ENCODE measurements around the gene STON1.
"Not testable (repeated sequence)": the region's sequence is repeated elsewhere in the genome, so short reads cannot be mapped to it uniquely, and the experiment has no call there.

The STON1 gene

DNA sequence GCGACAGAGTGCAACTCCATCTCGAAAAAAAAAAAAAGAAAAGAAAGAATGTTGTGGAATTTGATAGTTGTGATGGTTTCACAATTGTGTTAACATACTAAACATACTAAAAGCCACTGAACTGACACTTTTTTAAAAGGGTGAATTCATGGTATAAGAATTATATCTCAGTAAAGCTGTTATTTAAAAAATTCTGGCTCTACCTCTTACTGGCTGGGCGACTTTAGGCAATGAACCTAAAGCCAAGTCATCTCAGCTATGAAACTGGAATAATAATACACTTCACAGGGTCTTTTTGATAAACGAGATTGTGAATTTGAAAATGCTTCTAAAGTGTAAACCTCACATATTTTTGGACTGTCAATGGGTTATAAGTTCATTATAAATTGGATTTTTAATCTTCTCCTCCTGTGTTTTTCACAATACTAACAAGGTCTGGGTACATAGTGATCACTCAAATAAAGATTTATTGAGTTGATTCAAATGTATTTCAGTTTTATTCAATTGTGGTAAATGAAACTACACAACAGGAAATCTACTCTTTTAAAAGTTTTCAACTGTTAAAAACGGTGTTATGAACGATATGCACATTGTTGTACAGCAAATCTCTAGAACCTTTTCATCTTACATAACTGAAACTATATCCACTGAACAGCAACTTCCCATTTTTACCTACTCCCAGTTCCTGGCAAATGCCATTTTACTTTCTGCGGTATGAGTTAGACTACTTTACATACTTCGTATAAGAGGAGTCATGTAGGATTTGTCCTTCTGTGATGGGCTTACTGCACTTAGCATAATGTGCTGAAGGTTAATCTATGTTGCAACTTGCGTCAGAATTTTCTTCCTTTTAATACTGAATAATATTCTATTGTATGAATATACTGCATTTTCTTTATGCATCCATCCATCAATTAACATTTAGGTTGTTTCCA lies 44.7 kb downstream of the STON1 start:
- no peak for DNase-seq

DNA sequence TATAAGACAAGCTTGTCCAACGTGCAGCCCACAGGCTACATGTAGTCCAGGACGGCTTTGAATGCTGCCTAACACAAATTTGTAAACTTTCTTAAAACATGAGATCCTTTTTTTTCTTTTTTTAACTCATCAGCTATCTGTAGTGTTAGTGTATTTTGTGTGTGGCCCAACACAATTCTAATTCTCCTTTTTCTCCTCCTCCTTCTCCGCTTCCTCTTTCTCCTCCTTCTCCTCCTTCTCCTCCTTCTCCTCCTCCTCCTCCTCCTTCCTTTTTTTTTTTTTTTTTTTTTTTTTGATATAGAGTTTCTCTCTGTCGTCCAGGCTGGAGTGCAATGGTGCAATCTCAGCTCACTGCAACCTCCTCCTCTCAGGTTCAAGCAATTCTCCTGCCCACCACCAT lies 48.4 kb downstream of the STON1 start:
- DNase-seq, result no peak

DNA sequence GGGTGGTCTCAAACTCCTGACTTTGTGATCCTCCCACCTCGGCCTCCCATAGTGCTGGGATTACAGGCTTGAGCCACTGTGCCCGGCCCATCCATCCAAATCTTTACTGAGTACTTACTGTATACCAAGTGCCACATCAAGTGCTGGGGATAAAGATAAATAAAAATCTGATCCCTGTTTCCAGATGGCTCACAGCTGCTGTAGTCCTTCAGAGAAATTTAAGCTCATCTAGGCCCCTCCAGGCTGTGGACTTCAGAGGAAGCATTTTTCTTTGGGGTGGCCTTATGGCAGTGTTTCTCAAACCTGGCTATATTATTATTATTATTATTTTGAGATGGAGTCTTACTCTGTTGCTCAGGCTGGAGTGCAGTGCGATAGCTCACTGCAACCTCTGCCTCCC lies 54.0 kb downstream of the STON1 start:
- DNase-seq, result no peak

DNA sequence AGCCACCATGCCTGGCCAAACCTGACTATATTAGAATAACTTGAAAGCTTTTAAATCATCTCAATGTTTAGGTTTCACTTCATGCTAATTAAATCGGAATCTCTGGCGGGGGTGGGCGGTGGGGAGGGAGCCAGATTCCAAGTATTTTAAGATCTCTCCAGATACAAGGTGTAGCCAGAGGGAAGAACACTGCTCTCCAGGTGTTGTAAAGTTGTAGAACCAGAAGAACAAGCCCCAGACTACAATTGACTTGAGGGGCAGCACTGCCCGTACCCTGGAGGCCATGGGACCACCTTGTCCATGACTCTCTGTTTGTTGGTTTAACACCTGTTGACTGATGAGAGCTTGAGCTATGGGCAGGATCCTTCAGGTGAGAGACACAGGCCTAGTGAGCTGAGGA lies 54.6 kb downstream of the STON1 start:
- no peak for DNase-seq

DNA sequence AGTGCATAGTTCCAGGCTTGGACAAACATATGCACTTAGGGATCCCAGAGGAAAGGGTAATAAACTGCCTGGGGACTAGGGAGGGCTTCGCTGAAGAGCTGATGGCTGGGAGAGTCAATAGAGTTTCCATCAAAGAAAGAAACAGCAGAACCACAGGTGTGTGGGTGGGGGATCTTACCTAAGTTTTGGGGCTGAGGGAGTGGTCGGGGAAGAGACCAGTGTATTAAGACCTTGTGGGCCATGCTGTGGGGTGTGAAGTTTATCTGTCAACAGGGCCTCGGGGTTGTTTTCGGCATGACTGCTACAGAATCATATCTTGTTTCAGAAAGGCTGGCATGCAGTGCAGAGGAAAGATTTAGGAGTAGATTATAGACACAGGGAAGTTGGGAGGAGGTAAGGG lies 56.5 kb downstream of the STON1 start:
- no peak for DNase-seq

DNA sequence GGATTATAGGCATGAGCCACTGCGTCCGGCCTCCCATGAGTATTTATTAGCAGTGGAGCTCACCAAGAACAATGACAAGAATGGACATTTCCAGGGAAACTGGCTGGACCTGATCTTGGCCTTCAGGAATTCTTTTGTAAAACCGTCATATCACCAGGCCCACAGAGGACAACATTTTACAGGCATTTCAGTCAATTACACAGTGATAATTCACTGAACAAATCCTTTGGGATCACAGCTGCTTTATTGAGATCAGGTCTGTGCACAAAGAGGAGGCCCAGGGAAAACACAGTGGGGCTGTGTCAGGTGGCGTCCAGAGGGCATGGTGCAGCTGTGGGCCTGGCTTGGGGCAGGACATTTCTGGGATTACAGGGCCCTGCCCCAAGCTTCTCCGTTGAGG lies 57.6 kb downstream of the STON1 start:
- no peak for DNase-seq

DNA sequence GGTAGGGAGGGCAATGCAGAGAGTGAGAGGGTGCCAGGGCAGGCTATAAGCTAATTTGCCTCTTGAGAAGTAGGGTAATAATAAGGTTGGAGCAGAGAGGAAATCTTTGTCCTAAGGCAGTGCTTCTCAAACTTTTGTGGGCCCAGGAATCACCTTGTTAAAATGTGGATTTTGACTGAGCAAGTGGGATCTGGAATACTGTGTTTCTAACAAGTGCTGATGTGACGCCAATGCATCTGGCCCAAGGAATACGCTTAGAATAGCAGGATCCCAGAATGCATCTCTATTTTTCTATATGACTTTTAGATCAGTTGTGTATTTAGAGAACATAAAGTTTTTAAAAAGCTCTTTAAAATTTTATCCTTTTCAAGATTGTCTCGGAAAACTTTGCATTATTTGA lies 58.0 kb downstream of the STON1 start:
- no peak for DNase-seq

DNA sequence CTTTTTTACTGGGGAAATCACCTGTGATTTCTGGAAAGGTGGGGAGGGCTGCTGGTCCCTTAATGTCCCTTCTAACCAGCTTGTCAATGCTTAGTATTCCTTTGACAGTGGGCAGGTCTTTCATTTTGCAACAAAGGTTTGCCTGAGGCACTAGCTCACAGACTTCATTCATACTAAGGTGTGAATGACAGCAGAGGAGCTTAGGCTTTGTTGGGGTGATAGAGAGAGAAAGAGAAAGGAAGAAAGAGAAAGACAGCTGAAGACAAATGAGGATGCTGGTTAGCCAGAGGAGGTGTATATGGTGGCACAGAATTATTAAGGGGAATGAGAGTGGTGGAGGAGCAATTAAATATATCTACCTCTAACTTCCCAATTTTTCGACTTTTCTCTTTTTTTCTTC lies 58.8 kb downstream of the STON1 start:
- no peak for DNase-seq

DNA sequence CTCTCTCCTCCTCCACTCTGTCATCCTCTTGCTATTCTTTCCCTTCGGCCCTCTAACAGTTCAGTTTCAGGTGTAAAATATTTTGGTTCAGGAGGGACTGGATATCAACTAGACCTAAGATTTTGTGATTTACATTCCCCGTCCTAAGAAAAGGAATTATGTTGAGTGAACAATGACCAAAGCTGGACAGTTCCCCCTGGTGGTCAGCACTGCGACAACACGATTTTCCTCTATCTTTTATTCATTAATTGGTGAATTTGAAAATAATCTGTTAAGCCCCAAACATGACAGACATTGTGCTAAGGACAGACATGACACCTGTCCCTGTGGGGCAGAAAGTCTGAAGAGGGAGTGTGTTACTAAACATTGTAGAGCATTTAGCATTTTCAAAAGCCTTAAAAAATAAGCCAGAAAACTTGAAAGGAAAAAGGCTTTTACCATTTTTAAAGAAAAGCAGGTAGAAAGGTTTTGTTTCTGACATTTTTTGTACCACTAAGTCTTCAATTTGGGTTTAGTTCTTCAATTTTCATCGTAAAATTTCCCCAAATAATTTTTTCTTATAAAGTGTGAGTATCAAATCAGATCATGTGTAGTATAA lies 59.3 kb downstream of the STON1 start:
- no peak for DNase-seq

DNA sequence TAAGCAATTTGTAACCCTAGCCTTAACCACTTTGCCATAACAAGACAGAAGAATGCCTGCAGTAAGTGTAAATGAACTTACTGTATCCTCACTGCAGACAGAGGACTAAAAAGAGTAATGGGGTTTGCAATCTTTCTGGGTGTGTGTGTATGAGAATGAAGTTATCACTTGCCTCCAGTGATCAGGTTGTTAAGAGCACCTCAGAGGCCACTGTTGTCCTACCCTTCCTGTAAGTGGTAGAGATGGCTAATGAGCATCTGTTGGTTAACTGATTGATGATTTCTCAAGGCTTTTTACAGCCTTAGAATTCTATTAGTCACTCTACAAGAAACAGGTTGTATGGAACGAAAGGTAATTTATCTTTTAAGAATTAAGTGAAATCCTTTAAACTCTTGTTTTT lies 60.1 kb downstream of the STON1 start:
- no peak for DNase-seq

DNA sequence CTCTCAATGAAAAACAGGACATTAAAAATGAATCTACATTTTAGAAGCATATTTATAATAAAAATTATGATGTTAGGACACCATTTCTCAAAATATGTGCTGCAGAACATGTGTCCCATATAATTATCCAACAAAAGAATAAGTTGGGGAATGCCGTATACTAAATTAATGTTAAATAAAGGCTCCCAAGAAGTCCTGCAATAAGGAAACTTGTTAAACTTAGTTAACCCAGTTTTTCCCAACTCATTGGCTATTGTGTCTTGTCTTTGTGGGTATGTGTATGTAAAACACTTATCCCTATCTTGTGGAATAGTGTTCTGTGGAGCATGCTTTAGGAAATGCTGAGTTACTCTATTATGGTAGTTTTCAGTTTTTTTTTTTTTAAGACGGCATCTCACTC lies 62.1 kb downstream of the STON1 start:
- no peak for DNase-seq

DNA sequence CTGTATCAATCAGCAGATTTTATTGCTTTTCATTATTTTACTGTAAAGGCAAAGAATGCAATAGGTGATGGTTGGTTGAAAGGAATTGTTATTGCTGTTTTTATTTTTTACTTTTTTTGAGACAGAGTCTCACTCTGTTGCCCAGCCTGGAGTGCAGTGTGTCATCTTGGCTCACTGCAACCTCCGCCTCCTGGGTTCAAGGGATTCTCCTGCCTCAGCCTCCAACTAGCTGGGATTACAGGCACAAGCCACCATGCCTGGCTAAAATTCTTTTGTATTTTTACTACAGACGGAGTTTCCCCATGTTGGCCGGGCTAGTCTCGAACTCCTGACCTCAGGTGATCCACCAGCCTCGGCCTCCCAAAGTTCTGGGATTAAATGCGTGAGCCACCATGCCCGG lies 66.8 kb downstream of the STON1 start:
- DNase-seq, result not testable (repeated sequence)

DNA sequence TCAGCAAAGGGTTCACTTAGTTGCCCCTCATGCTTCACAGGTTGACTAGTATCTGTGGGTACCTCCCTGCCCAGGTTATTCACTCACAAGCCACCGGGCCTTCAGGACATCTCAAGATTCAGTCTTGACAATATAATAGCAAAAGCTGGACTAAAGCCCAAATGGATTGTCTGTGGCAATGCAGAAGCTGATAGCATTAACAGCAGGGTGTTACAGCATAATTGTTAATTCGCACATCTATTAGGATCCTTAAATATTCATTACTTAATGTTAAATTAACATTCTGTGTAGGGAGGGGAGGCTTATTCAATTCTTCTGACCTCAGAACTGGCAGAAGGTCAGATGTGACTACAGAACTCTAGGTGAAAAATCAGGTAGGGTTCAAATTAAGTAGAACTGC lies 67.5 kb downstream of the STON1 start:
- DNase-seq, result no peak

DNA sequence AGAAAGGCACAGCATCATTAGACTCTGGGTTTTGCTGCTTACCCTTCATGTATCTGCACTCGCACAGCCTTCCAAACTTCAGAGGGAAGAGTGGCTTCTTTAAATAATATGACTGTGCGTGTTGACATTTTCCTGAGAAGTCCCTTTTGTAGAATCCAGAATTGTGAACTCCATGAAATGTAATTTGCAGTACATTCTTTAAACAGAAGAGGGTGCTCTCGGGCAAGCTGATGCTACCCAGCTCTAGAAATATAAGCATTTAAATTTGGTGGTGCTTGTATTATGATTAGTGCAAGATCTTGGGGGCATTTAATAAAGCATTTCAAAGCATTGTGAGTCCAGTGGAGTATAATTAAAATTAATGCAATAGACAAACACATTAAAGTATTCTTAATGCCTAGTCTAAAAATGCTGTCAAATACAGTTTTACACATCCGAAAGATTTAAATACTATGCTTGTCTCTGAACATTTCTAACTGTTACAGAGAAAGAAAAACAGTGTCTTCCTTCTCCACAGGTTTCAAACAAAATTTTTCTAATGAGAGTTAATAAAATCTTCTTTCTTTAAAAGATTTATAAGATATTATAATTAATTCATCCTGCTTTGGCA lies 70.4 kb downstream of the STON1 start:
- DNase-seq, result no peak

DNA sequence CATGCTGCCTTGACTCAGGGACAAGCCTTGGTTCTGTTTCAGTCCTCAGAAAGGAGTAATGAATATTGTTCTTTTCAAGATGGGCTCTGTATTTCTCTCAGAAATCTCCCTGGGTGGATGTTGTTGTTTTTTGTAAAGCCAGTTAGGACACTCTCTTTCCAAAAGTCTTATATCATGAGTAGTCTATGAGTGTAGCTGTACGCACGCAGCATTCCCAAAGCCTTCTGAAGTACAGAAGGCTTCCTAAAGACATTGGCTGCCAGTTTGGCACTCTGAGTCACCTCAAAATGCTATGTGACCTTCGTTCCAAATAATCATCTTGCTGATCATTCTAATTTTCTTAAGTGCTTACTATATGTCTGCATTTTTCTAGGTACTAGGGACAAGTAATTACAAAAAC lies 71.0 kb downstream of the STON1 start:
- no peak for DNase-seq

DNA sequence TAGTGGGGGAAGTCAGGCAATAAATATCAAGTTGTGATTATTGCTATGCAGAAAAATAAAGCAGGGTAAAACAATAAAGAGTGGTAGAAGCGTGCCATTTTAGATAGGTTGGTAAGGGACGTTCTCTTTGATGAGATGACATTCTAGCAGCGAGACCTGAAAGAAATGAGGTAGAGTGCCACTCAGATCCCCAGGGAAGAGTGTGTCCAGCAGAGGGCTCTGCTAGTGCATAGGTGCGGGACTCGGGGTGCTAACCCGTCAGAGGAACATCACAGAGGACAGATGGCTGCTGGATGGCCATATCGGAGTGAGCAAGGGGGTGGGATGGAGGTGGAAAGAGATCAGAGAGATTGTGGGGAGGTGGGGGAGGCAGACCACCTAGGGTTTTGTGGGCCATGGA lies 71.4 kb downstream of the STON1 start:
- DNase-seq, result no peak

DNA sequence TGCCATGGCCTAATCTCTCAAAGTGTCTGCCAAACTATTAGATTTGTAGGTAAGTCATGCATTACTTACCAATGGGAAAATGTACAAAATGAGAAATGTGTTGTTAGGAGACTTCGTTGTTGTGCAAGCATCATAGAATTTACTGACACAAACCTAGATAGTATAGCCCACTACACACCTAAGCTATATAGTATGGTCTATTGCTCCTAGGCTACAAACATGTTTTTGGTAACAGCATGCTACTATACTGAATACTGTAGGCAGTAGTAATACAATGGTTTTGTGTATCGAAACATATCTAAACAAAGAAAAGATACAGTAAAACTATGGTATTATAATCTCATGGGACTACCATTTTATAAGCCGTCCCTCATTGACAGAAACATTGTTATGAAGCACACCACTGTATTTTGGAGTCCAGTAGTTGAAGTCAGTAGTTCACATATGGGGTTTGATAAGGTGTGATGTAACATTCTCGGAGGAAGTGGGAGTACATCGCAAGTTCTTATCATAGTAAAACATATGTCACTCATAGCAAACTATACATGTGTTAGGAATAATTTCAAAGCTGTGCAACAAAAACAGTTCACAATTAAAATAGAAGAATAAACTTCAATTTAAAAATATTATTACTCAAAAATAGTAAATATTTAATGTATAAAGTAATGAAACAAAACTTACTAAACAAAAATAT lies 75.7 kb downstream of the STON1 start:
- peak; percentile 17 for DNase-seq

DNA sequence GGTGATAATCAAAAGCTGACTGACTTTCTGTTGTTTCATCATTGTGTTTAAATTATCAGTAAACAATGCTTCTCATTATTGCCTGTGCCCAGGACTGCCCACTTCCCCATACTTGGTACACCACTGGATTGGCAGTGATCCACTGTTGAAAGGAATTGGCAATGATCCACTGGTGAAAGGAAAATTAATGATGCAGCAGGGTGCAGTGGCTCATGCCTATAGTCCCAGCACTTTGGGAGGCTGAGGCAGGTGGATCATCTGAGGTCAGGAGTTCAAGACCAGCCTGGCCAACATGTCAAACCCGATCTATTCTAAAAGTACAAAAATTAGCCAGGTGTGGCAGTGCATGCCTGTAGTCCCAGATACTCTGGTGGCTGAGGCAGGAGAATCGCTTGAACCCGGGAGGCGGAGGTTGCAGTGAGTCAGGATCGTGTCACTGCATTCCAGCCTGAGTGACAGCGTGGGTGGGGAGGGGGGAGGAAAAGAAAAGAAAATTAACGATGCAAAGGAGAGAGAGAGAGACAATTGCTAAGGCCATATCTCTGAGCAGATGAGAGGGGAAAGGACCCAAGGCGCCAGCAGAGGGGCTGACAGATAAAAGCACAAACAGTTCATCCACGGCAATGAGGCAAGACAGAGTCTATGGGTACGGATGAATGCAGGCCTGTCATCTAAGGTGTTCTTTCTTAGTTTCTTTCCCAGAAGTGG lies 77.5 kb downstream of the STON1 start:
- peak; percentile 32 for DNase-seq

DNA sequence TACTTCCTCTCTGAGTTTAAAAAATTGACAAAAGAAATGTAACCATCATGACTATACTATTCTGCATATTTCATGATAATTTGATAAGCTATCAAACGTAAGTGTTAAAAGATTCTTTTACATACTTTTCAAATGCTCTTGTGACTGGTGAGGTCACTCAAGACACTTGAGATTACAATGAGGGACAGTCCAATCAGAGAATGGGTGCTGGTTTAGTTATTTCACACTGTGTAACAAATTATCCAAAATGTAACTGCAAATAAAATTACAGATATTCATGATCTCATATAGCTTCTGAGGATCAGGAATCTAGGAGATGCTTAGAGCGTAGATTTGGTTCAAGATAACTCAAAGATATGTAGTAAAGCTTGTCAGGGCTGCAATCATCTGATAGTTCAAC lies 83.3 kb downstream of the STON1 start:
- DNase-seq, result no peak

DNA sequence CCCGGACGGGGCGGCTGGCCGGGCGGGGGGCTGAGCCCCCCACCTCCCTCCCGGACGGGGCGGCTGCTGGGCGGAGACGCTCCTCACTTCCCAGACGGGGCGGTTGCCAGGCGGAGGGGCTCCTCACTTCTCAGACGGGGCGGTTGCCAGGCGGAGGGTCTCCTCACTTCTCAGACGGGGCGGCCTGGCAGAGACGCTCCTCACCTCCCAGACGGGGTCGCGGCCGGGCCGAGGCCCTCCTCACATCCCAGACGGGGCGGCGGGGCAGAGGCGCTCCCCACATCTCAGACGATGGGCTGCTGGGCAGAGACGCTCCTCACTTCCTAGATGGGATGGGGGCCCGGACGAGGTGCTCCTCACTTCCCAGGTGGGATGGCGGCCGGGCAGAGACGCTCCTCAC lies 84.6 kb downstream of the STON1 start:
- DNase-seq, result not testable (repeated sequence)

DNA sequence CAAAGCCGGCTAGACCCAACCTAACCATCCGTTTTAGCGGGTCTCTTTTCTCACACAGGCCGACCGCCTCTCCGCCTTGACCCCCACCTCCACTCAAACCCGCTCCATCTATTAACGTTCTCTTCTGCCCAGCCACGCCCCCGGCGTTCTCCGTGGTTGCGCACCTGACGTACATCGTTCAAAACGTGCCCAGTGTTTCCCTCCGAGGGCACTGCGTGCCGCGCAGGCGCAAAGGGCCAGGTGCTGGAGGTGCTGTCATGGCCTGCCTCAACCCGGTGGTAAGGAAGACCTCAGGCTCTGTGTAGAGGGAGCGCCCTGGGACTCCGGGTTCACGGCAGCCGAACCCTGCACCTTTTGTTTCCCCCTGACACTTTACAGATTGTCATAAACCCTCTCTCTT lies 87.7 kb downstream of the STON1 start, which contains the start of gene GTF2A1L:
Gene GTF2A1L (plus strand): TSS at position 239 of the 400 bp plus-strand sequence. CDS start 19 bp downstream, at position 258.
- no peak for DNase-seq

DNA sequence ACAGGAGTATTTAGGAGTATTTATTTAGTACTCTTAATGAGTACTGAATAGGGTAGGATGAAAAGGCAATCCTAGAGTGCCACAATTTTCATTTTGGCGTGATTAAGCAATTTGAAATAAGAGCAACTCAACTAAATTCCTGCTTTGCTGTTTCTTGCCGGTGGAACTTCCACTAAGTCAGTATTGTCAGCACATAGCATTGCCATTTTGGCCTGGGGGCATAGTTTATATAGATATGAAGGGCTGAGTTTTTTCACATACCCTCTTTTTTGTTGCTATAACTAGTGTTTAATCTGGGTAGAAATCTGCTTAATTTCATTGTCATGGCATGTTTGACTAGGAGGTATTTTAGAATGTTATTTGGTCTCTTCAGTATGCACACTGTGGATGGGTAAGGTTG lies 89.6 kb downstream of the STON1 start:
- DNase-seq, result no peak

DNA sequence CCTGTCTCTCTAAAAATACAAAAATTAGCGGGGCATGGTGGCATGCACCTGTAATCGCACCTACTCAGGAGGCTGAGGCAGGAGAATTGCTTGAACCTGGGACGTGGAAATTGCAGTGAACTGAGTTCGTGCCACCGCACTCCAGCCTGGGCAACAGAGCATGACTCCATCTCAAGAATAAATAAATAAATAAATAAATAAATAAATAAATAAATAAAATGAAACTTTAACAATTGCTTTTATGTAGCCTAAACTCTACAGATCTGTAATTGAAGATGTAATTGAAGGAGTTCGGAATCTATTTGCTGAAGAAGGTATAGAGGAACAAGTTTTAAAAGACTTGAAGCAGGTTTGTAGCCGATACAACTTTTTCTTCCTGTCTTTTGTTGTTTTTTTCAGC lies 90.7 kb downstream of the STON1 start:
- no peak for DNase-seq

All from NCI-H226 (cell line).